GM21381 (cell line): Measurements from ENCODE around the gene TRPV6.

Source experiments
- ATAC-seq: cut with Tn5 transposase; IDR thresholded peaks from one replicate; pipeline ENCODE4 v1.9.1; 2021; ENCODE audit warnings: mild to moderate bottlenecking, moderate library complexity; ENCODE audit not compliant: unreplicated experiment

Gene TRPV6

GRCh38 chr7:142855756-142856564 is 29.6 kb downstream of the TRPV6 start:
- no peak for ATAC-seq

GRCh38 chr7:142855114-142855743 is 30.3 kb downstream of the TRPV6 start:
- peak; percentile 1 for ATAC-seq

- peak; percentile 53 for ATAC-seq
Measured at GRCh38 chr7:142854372-142855113, 31.0 kb downstream of the TRPV6 start, which contains the start of gene EPHB6. Gene EPHB6, plus strand, starts transcription at chr7:142855076. Its CDS starts 8,152 bp downstream, at chr7:142863228.

- ATAC-seq: peak; percentile 80
Measured at GRCh38 chr7:142853739-142854371, 31.7 kb downstream of the TRPV6 start.

GRCh38 chr7:142851919-142852318 is 33.6 kb downstream of the TRPV6 start:
- ATAC-seq: no peak

GRCh38 chr7:142851269-142851668 is 34.3 kb downstream of the TRPV6 start:
- no peak for ATAC-seq

GRCh38 chr7:142847353-142847752 is 38.2 kb downstream of the TRPV6 start:
- no peak for ATAC-seq

- ATAC-seq: no peak
Measured at GRCh38 chr7:142842251-142842766, 43.2 kb downstream of the TRPV6 start.

GRCh38 chr7:142838461-142839213 is 46.9 kb downstream of the TRPV6 start:
- ATAC-seq: no peak

GRCh38 chr7:142836426-142836825 is 49.1 kb downstream of the TRPV6 start:
- ATAC-seq: no peak

GRCh38 chr7:142835487-142835886 is 50.1 kb downstream of the TRPV6 start:
- no peak for ATAC-seq

GRCh38 chr7:142833174-142834048 is 52.1 kb downstream of the TRPV6 start:
- ATAC-seq: peak; percentile 83

- no peak for ATAC-seq
Measured at GRCh38 chr7:142832417-142832816, 53.1 kb downstream of the TRPV6 start.

- ATAC-seq: no peak
Measured at GRCh38 chr7:142827951-142828500, 57.5 kb downstream of the TRPV6 start.

GRCh38 chr7:142822714-142823113 is 62.8 kb downstream of the TRPV6 start:
- ATAC-seq: no peak
